HepG2 (cell line): Measurements from ENCODE around the gene DENND2D. TPM values are rescaled to one million over a fixed set of nuclear protein-coding genes. Genes with fewer than 3 reads are reported as not detected.

Experiments
- ATAC-seq: fragments of 200-7000 bp; cut with Tn5 transposase; 3 replicates; pipeline ENCODE4 v1.9.1; 2020; ENCODE audit warnings: mild to moderate bottlenecking, moderate library complexity
- BruUV-seq: library from RNA; stranded (reverse); fragments of 400-500 nt; replicated peaks from 2 replicates; lab custom pipeline; 2021; lab: Mats Ljungman, UMichigan
- CTCF ChIA-PET: fragments of 300-600 bp; formaldehyde crosslinking; extraction: SDS; loops from one replicate; lab custom pipeline; 2021; ENCODE audit warnings: low total read pairs, inconsistent platforms, low intra/inter-chr PET ratio; lab: Yijun Ruan, JAX
- POLR2A ChIA-PET: fragments of 350-600 bp; sonication (Branson Sonifier 250); formaldehyde crosslinking; loops from one replicate; lab custom pipeline; 2020; ENCODE audit warnings: antibody characterized with exemption, inconsistent platforms; lab: Yijun Ruan, JAX
- DNase-seq: peaks from one replicate; pipeline ENCODE4 v3.0.0-alpha.2; 2015; ENCODE audit warnings: low spot score
- FAIRE-seq: peaks from 3 replicates; lab custom pipeline; 2011; peaks lifted over from hg19 to GRCh38; lab: Jason Lieb, UNC
- H2AFZ ChIP-seq: one replicate; pipeline ENCODE4 v1.6.1; 2011; ENCODE audit warnings: low read length, inconsistent platforms
- H3K27ac ChIP-seq: fragments of 300-600 bp; 3 replicates; pipeline ENCODE4 v1.8.0; 2011; ENCODE audit warnings: mixed run types, mild to moderate bottlenecking, mixed read lengths, low read length, inconsistent platforms; ENCODE audit not compliant: insufficient read depth; ENCODE audit errors: extremely low read length
- H3K27me3 ChIP-seq, 2 experiments: fragments of 200-600 bp in 1 of 2; 2 replicates in 1 of 2; 3 replicates in 1 of 2; pipeline versions ENCODE4 v1.6.0 to v1.8.0; 2011; ENCODE audit warnings: low read length in 2 of 2, mild to moderate bottlenecking in 2 of 2, moderate library complexity in 2 of 2, inconsistent platforms in 1 of 2; ENCODE audit not compliant: insufficient read depth in 2 of 2, control insufficient read depth in 1 of 2
- H3K36me3 ChIP-seq, 2 experiments: fragments of 200-600 bp in 1 of 2; replicated peaks in 1 of 2; 2 replicates in 1 of 2; 3 replicates in 1 of 2; pipeline versions ENCODE4 v1.5.1 to v1.8.0; 2011; ENCODE audit warnings: low read length in 2 of 2, inconsistent platforms in 1 of 2; ENCODE audit not compliant: insufficient read depth in 2 of 2, control insufficient read depth in 1 of 2
- H3K4me1 ChIP-seq: 2 replicates; pipeline ENCODE4 v1.5.1; 2012; ENCODE audit warnings: low read length, inconsistent platforms; ENCODE audit not compliant: insufficient read depth
- H3K4me2 ChIP-seq: 2 replicates; pipeline ENCODE4 v1.6.0; 2011; ENCODE audit warnings: low read depth, low read length, inconsistent platforms
- H3K4me3 ChIP-seq, 3 experiments: fragments of 200-600 bp in 1 of 3; sonication (generic), shearing (Covaris generic) in 1 of 3; replicated peaks in 1 of 3; 2 replicates each; pipeline ENCODE4 v1.5.1; 2011 to 2016; ENCODE audit warnings: low read length in 3 of 3, inconsistent platforms in 2 of 3, low read depth in 2 of 3, mild to moderate bottlenecking in 2 of 3, control low read depth in 1 of 3, mixed read lengths in 1 of 3; ENCODE audit not compliant: insufficient read depth in 1 of 3
- H3K79me2 ChIP-seq: one replicate; pipeline ENCODE4 v1.6.1; 2011; ENCODE audit warnings: low read length, inconsistent platforms; ENCODE audit not compliant: insufficient read depth
- H3K9ac ChIP-seq: 2 replicates; pipeline ENCODE4 v1.6.0; 2011; ENCODE audit warnings: mild to moderate bottlenecking, low read depth, low read length, inconsistent platforms; ENCODE audit not compliant: insufficient read depth
- H3K9me3 ChIP-seq: 2 replicates; pipeline ENCODE4 v1.5.1; 2012; ENCODE audit warnings: mild to moderate bottlenecking, low read length
- H4K20me1 ChIP-seq: 2 replicates; pipeline ENCODE4 v1.6.0; 2011; ENCODE audit warnings: inconsistent platforms, mild to moderate bottlenecking, low read length, moderate library complexity; ENCODE audit not compliant: insufficient read depth
- ISX ChIP-seq: sonication (generic); formaldehyde crosslinking; conservative IDR thresholded peaks from 2 replicates; pipeline ENCODE4 v1.5.0; 2020; ENCODE audit warnings: missing genetic modification reagents
- KAT7 ChIP-seq: IDR thresholded peaks from 2 replicates; pipeline ENCODE4 v1.6.1; 2018; ENCODE audit warnings: borderline replicate concordance, missing compliant biosample characterization
- KDM3A ChIP-seq: IDR thresholded peaks from 2 replicates; pipeline ENCODE4 v1.6.1; 2018; ENCODE audit warnings: low read depth, missing compliant biosample characterization
- RAD21 ChIP-seq: fragments of 450-650 bp; formaldehyde crosslinking; IDR thresholded peaks from 2 replicates; pipeline ENCODE4 v1.5.0; 2020; ENCODE audit warnings: mild to moderate bottlenecking
- REXO4 ChIP-seq: sonication (generic); formaldehyde crosslinking; IDR thresholded peaks from 2 replicates; pipeline ENCODE4 v1.8.0; 2022; ENCODE audit warnings: missing genetic modification reagents, mild to moderate bottlenecking, borderline replicate concordance
- ZNF292 ChIP-seq: sonication (generic); formaldehyde crosslinking; IDR thresholded peaks from 2 replicates; pipeline ENCODE4 v1.8.1; 2022; ENCODE audit warnings: mild to moderate bottlenecking, low read depth, missing genetic modification reagents, borderline replicate concordance
- ZNF639 ChIP-seq: conservative IDR thresholded peaks from 2 replicates; pipeline ENCODE4 v1.6.1; 2018; ENCODE audit warnings: missing genetic modification reagents
- ZNF841 ChIP-seq: sonication (generic); formaldehyde crosslinking; IDR thresholded peaks from 2 replicates; pipeline ENCODE4 v1.8.1; 2023; ENCODE audit warnings: missing genetic modification reagents, borderline replicate concordance
- WGBS: methylation state at CpG from one replicate; pipeline ENCODE4 v1.1.6; 2017; ENCODE audit warnings: low lambda C conversion rate; 5-methylcytosine and 5-hydroxymethylcytosine counted together
- in situ Hi-C: cut with HindIII; loops from 2 replicates; pipeline ENCODE4 v1.10.0; 2017; ENCODE audit warnings: low pct_unique_long_range_greater_than_20kb; ENCODE audit not compliant: extremely low pct_ligation_motif_present
- intact Hi-C: fragments of 100-400 bp; cut with micrococcal nuclease; formaldehyde crosslinking; loops from one replicate; pipeline ENCODE4 v1.10.0; 2022; ENCODE audit not compliant: unreplicated experiment
- polyA plus RNA-seq, 8 experiments: library from polyadenylated mRNA; depleted of rRNA in 3 of 8; stranded (reverse) in 7 of 8; unstranded in 1 of 8; fragments of >200 nt; fragmentation: Illumina TruSeq in 4 of 8; extraction: Trizol in 4 of 8; gene quantifications; 2 replicates each; pipeline versions ENCODE4 v1.2.1 to v1.2.3, GENCODE V29; 2011 to 2016; ENCODE audit warnings: low read depth in 4 of 8, missing spikeins in 1 of 8, mixed read lengths in 1 of 8; ENCODE audit not compliant: insufficient read depth in 1 of 8
- total RNA-seq, 5 experiments: library from RNA; depleted of rRNA; stranded (reverse); fragments of >200 nt; fragmentation: Illumina TruSeq; extraction: Trizol; gene quantifications; 2 replicates each; pipeline ENCODE4 v1.2.3, GENCODE V29; 2016; ENCODE audit warnings: low read depth in 1 of 5
- TF ChIP-seq, protein P1 (sequence below): sonication (generic); formaldehyde crosslinking; IDR thresholded peaks from 2 replicates; pipeline ENCODE4 v1.4.0; 2020; ENCODE audit warnings: missing genetic modification reagents, mild to moderate bottlenecking, borderline replicate concordance
- TF ChIP-seq, protein P2 (sequence below): sonication (generic); formaldehyde crosslinking; IDR thresholded peaks from 2 replicates; pipeline ENCODE4 v1.4.0; 2020; ENCODE audit warnings: missing genetic modification reagents
- TF ChIP-seq, protein P3 (sequence below): sonication (generic); formaldehyde crosslinking; IDR thresholded peaks from 2 replicates; pipeline ENCODE4 v1.5.1; 2020; ENCODE audit warnings: missing genetic modification reagents, mild to moderate bottlenecking, borderline replicate concordance
- TF ChIP-seq, protein P4 (sequence below): IDR thresholded peaks from 2 replicates; pipeline ENCODE4 v1.6.1; 2016; ENCODE audit warnings: low read depth, borderline replicate concordance
- TF ChIP-seq, protein P5 (sequence below): sonication (generic); formaldehyde crosslinking; IDR thresholded peaks from 2 replicates; pipeline ENCODE4 v1.5.0; 2020; ENCODE audit warnings: mild to moderate bottlenecking, missing genetic modification reagents

The DENND2D gene
- total and polyA plus RNA-seq, 2 of the 13 experiments (the other 11 are each of a cell fraction or from before 2014, with no cell fraction given): 0.04 TPM; not detected in 1

DNA sequence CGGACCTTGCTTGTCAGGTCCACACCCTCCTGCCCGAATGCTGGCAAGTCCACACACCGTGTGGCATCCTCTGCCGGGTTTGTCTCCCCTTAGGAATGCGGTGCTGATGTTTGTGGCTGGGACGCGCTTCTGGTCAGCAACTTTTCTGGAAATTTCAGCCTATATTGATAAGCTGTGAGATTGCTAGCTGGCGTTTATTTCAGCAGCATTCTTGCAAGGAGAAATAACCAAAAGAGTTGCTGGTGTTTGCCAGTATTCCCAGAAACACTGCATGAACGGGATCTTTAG is 59.8 kb downstream of the DENND2D start (continued):
- TF ChIP-seq, protein P1, sequence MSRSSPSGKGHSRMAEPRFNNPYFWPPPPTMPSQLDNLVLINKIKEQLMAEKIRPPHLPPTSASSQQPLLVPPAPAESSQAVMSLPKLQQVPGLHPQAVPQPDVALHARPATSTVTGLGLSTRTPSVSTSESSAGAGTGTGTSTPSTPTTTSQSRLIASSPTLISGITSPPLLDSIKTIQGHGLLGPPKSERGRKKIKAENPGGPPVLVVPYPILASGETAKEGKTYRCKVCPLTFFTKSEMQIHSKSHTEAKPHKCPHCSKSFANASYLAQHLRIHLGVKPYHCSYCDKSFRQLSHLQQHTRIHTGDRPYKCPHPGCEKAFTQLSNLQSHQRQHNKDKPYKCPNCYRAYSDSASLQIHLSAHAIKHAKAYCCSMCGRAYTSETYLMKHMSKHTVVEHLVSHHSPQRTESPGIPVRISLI (CRISPR knock-in tag): no peak
- TF ChIP-seq ISX (no peak), REXO4 (CRISPR knock-in tag) (no peak)

- in situ Hi-C loops: no loop called here
- DNase-seq (peak; percentile 88), ATAC-seq (peak; percentile 80), FAIRE-seq (peak; percentile 56)
- no peaks in the 10 kb centered on the region for H3K27me3 ChIP-seq
- peaks cover 45% of the 10 kb centered on the region for H3K4me1 ChIP-seq
- POLR2A ChIA-PET: interaction anchor here (0.9 to 1.9 kb wide), 7 partner anchors 9 to 309 kb away, joined by 3 to 9 read pairs (median 3); partner anchors contain the start of genes LRIF1 and WDR77
- H3K4me3 ChIP-seq: peak within 1 kb of the TSS; percentile 82 to 90 (median 84)
- H3K4me2 ChIP-seq: peak within 1 kb of the TSS; percentile 75
- H3K27ac ChIP-seq: peak within 1 kb of the TSS; percentile 96
- peaks cover 0 to 4% of the 10 kb centered on the region in 2 experiments; a peak in 2 of 5 replicates for H3K36me3 ChIP-seq
- peak within 1 kb of the TSS; percentile 91 for H3K9ac ChIP-seq
- BruUV-seq: no TSS peak
- intact Hi-C loops: loop anchor here (1.0 to 10.0 kb wide), 3 partner anchors 95 to 195 kb away; no protein-coding TSS in a partner anchor
- no peaks in the 10 kb centered on the region for H3K9me3 ChIP-seq
- H2AFZ ChIP-seq: peak within 1 kb of the TSS; percentile 91
- peaks cover 8% of the 10 kb centered on the region; the same call in 1 of the 2 replicates for H4K20me1 ChIP-seq
- CTCF ChIA-PET: no interaction called here
- H3K79me2 ChIP-seq: peaks cover 59% of the 10 kb centered on the region
- WGBS: 3% methylated on average over 25 of the region's 68 CpGs
- TF ChIP-seq, protein P2, sequence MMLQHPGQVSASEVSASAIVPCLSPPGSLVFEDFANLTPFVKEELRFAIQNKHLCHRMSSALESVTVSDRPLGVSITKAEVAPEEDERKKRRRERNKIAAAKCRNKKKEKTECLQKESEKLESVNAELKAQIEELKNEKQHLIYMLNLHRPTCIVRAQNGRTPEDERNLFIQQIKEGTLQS (CRISPR knock-in tag): 0 out of 2 replicates have a peak, but pooled peaks have one; percentile 16
- TF ChIP-seq, protein P3, sequence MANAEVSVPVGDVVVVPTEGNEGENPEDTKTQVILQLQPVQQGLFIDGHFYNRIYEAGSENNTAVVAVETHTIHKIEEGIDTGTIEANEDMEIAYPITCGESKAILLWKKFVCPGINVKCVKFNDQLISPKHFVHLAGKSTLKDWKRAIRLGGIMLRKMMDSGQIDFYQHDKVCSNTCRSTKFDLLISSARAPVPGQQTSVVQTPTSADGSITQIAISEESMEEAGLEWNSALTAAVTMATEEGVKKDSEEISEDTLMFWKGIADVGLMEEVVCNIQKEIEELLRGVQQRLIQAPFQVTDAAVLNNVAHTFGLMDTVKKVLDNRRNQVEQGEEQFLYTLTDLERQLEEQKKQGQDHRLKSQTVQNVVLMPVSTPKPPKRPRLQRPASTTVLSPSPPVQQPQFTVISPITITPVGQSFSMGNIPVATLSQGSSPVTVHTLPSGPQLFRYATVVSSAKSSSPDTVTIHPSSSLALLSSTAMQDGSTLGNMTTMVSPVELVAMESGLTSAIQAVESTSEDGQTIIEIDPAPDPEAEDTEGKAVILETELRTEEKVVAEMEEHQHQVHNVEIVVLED (CRISPR knock-in tag): peak; percentile 55; the same call in 1 of the 2 replicates
- TF ChIP-seq, protein P4, sequence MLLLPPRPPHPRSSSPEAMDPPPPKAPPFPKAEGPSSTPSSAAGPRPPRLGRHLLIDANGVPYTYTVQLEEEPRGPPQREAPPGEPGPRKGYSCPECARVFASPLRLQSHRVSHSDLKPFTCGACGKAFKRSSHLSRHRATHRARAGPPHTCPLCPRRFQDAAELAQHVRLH (CRISPR knock-in tag): 0 out of 2 replicates have a peak, but pooled peaks have one; percentile 45
- TF ChIP-seq KAT7 (0 out of 2 replicates have a peak, but pooled peaks have one; percentile 72), ZNF841 (CRISPR knock-in tag) (no peak), KDM3A (0 out of 2 replicates have a peak, but pooled peaks have one; percentile 58), ZNF639 (CRISPR knock-in tag) (peak; percentile 71; the same call in 1 of the 2 replicates), ZNF292 (CRISPR knock-in tag) (peak; percentile 86), RAD21 (0 out of 2 replicates have a peak, but pooled peaks have one; percentile 9)
- TF ChIP-seq, protein P5, sequence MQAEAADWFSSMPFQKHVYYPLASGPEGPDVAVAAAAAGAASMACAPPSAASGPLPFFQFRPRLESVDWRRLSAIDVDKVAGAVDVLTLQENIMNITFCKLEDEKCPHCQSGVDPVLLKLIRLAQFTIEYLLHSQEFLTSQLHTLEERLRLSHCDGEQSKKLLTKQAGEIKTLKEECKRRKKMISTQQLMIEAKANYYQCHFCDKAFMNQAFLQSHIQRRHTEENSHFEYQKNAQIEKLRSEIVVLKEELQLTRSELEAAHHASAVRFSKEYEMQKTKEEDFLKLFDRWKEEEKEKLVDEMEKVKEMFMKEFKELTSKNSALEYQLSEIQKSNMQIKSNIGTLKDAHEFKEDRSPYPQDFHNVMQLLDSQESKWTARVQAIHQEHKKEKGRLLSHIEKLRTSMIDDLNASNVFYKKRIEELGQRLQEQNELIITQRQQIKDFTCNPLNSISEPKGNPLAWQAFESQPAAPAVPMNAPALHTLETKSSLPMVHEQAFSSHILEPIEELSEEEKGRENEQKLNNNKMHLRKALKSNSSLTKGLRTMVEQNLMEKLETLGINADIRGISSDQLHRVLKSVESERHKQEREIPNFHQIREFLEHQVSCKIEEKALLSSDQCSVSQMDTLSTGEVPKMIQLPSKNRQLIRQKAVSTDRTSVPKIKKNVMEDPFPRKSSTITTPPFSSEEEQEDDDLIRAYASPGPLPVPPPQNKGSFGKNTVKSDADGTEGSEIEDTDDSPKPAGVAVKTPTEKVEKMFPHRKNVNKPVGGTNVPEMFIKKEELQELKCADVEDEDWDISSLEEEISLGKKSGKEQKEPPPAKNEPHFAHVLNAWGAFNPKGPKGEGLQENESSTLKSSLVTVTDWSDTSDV (CRISPR knock-in tag): peak; percentile 18; the same call in 1 of the 2 replicates
Observed at GRCh38 chr1:111139956-111140679, 60.3 kb downstream of the DENND2D start, which contains the start of the genes CEPT1 and DRAM2. Gene CEPT1, plus strand, starts transcription at chr1:111140223. Its CDS starts 7,492 bp downstream, at chr1:111147715. Gene DRAM2, minus strand, starts transcription at chr1:111140093. Its CDS starts 8,539 bp downstream, at chr1:111131554.
